Fibroblast of skin of right biceps (primary cell): Measurements from ENCODE around the gene KCNG2.
A peak's percentile ranks its signal among the peaks of the same experiment; 100 is the strongest.
"Not testable (repeated sequence)": the region's sequence is repeated elsewhere in the genome, so short reads cannot be mapped to it uniquely, and the experiment has no call there.

ENCODE experiments used
- DNase-seq: peaks from one replicate; pipeline ENCODE4 v3.0.0-alpha.2; 2013

KCNG2 gene

DNA sequence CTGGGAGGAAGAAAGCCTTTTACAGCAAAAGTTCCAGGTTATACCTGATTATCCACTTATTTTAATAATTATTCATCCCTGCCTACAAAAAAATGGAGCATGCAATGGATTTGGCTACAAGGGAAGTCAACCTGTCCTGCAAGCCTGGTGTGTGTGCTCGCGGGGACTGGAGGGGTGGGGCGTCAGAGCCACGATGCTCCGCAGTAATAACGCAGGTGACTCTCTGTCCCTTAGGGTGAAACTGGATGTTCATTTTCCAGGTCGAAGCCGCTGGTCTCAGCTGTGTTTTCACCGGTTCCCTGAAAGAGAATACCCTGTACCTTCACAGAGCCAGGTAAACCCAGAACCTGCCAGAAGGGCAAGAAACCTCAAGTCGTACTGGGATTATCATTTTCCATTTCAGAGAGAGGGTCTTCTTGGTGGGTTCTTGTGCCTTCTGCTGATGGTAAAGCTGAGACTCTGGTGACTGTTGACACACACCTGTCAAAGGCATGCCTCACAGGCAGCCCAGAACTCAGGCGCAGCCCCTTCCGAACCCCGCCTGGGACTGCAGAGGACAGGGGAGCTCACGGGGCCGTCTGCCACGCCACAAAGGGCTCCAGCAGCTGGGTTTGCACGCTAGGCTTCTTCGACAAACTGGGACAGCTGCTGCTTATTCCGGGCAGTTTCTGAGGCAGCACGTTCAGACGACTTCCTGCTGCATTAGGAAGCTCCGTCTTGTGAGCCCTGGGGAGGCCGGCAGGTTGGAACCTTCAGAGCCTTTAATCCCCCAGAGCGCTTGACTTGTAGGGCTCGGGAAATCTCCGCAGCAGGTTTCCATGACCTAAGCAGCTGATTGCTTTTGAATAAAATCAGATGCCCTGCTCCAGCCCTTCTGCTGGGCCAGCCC is 58.6 kb downstream of the KCNG2 start:
- peak; percentile 6 for DNase-seq

DNA sequence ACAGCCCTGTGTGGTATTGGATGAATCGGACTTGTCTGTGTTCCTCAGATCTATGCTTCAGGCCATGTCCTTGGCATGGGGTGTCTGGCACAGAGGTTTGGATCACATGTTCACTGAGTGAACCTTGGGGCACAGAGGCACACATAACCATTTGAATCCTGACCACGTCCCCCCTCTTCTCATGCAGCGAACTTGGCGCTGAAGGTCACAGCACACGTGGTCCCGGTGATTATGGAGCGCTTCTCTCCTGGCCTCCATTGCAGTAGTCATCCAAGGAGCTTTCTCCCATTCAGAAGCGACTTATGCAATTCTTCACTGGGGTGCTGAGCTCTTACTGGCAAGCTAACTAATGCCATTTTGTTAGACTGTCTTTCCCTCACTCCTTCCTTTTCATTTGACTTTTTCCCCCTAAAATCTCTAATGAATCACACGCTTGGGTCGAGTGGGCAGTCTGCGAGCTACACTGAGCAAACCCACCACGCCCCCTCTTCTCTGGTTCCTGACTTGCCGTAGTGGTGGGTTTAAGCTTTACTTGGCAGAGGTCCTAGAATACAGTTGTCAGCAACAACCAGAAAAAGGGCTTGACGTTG is 59.4 kb downstream of the KCNG2 start:
- DNase-seq: peak; percentile 35

DNA sequence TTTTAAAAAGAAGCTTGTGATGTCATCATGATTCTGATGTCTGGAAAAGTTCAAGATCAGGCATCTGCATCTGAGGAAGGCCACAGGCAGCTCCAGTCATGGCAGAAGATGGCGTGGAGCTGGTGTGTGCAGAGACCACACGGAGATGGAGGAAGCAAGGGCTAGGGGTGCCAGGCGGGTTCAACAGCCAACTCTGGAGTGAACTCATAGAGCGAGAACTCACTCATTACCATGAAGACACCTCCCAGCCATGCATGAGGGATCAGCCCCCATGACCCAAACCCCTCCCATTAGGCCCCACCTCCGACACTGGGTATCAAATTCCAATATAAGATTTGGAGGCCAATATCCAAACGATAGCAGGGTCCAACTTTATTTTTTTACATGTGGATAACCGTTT is 61.6 kb downstream of the KCNG2 start:
- no peak for DNase-seq

DNA sequence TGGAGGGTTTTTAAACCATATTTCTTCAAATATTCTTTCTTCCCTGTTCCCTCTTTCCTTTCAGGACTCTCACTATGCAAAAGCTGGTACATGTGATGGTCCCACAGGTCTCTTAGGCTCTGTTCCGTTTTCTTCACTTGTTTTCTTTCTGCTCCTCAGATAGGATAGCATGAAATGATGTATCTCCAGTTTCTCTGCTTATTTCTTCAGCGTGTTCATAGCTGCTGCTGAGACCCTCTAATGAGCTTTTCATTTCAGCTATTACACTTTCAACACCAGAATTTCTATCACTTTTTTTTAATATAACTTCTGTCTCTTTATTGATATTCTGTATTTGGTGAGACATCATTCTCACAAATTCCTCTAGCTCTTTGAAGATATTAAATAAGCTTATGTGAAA is 63.9 kb downstream of the KCNG2 start:
- DNase-seq: no peak

DNA sequence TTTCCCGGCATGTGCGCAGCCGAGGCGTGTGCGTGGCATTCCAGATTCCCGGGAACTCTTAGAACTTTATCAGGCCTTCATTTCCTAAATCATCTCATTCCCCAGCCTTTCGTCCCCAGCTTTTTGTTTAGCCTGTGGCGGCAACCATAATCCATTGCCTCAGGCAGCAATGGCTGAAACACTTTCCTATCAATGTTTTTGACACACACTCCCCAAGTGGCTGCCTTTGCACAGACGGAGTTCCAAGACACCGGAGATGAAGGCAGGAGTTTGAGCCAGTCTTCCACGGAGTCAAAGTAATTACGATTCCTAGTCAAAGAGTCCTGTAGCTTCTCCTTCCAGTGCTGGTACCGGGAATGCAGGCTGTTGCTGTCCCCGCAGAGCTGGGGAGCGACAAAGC is 64.8 kb downstream of the KCNG2 start:
- DNase-seq: no peak

DNA sequence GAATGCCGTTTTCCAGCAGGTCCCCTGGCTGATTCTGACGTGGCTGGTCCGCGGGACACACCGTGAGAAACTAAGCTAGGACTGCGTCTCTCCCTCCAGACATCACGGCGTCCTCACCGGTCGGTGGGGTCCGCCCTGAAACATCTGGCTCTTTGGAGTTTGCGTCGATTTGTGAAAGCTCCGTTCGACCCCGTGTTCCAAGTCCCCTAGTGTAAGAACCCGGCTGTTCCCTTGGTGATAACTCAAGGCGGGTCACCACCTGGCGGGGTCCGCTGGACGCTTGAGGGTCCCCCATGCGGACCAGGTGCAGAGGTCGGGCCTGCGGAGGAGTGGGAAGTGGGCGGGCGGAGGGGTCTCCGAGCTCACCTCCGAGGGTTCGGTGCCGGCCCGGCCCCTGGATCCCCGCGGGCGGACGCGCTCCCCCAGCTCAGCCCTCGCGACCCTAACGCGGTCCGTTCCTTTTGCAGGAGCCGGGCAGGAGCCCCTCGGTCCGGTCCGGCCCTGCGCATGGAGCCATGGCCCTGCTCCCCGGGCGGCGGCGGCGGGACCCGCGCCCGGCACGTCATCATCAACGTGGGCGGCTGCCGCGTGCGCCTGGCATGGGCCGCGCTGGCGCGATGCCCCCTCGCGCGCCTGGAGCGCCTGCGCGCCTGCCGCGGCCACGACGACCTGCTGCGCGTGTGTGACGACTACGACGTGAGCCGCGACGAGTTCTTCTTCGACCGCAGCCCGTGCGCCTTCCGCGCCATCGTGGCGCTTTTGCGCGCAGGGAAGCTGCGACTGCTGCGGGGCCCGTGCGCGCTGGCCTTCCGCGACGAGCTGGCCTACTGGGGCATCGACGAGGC is 65.6 kb downstream of the KCNG2 start:
- DNase-seq: no peak

DNA sequence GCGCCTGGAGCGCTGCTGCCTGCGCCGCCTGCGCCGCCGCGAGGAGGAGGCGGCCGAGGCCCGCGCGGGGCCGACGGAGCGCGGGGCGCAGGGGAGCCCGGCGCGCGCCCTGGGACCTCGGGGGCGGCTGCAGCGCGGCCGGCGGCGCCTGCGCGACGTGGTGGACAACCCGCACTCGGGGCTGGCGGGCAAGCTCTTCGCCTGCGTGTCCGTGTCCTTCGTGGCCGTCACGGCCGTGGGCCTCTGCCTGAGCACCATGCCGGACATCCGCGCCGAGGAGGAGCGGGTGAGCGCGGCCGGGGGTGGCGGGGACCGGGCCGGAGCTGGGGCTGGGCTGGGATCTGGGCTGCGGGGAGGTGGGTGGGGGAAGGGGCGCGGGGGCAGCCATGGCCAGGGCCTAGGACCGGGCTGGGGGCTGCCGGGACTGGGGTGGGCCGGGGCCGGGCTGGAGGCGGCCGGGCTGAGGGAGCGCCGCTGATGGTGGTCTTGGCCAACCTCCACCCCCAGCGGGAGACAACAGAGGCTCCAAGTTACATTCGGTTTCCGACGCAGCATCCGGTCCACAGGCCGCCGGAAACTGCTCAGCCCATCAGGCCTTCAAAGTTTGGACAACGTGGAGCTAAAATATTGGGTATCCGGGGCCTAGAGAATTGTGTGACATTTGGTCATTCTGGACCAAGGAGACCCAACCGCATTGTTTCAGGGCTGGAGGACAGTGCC is 66.4 kb downstream of the KCNG2 start:
- no peak for DNase-seq

DNA sequence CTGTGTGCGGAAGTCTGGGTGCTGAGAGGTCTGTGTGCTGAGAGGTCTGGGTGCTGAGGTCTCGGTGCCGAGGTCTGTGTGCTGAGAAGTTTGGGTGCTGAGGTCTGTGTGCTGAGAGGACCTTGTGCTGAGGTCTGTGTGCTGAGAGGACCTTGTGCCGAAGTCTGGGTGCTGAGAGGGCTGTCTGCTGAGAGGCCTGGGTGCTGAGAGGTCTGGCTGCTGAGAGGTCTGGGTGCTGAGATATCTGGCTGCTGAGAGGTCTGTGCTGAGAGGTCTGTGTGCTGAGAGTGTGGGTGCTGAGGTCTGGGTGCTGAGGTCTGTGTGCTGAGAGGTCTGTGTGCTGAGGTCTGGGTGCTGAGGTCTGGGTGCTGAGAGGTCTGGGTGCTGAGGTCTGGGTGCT is 67.2 kb downstream of the KCNG2 start:
- DNase-seq: not testable (repeated sequence)

DNA sequence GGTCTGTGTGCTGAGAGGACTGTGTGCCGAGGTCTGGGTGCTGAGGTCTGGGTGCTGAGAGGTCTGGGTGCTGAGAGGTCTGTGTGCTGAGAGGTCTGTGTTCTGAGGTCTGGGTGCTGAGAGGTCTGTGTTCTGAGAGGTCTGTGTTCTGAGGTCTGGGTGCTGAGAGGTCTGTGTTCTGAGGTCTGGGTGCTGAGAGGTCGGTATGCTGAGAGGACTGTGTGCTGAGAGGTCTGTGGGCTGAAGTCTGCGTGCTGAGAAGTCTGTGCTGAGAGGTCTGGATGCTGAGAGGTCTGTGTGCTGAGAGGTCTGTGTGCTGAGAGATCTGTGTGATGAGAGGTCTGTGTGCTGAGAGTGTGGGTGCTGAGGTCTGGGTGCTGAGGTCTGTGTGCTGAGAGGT is 68.2 kb downstream of the KCNG2 start:
- not testable (repeated sequence) for DNase-seq

DNA sequence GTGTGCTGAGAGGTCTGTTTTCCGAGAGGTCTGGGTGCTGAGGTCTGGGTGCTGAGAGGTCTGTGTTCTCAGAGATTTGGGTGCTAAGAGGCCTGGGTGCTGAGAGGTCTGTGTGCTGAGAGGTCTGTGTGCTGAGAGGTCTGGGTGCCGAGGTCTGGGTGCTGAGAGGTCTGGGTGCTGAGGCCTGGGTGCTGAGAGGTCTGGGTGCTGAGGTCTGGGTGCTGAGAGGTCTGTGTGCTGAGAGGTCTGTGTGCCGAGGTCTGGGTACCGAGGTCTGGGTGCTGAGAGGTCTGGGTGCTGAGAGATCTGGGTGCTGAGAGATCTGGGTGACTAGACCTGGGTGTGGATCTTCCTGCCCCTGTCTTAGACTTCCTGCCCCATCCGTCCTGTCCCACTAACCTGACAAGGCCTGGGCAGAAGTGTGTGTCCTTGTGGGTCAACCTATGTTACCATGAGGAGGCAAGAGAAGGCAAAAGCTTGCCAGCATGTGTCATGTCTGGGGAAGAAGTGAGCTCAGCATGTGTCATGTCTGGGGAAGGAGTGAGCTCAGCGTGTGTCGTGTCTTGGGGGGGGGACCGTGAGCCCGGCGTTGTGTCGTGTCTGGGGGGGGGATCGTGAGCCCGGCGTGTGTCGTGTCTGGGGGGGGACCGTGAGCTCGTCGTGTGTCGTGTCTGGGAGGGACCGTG is 69.3 kb downstream of the KCNG2 start:
- peak; percentile 4 for DNase-seq

DNA sequence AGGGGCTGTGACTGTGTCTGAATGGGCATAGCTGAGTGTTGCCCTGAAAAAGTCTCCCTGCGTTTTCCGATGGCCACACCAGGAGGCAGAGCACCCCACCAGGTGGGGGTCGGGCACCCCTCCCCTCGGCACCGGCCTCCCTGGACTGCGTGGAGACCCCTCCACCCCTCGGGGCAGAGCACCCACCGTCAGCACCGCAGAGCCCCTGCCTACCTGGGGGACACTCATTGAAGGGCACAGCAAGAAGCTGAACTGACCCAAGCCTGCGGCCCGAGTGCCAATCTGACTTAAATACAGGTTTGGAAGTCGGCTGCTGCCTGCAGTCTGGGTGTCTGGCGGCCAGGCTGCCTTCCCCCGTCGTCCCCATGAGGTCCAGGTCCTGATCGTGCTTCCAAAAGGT is 69.9 kb downstream of the KCNG2 start:
- DNase-seq: no peak

DNA sequence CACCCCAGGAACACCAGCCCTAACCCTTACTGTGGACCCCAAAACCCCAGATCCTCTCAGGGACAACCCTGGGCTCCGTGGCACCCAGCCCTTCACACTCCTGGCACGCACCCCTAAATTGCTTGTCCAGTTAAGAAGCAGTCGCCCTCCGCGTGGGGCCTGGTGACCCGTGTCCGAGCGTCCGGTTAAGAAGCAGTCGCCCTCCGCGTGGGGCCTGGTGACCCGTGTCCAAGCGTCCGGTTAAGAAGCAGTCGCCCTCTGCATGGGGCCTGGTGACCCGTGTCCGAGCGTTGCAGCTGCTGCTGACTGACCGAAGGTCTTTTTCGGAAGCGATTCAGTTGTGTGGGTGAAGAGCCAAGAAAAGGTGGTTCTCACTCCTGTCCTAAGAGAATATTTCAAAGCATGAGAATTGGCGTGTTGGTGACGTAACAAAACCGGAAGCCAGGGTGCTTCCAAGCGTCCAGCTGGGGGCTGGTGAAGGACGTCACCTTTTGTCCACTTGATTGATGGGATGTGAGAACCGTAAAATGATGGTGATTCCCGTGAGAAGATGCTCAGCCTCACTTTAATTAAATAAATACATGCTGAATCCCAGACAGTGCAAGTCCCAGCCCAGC is 70.5 kb downstream of the KCNG2 start:
- no peak for DNase-seq

DNA sequence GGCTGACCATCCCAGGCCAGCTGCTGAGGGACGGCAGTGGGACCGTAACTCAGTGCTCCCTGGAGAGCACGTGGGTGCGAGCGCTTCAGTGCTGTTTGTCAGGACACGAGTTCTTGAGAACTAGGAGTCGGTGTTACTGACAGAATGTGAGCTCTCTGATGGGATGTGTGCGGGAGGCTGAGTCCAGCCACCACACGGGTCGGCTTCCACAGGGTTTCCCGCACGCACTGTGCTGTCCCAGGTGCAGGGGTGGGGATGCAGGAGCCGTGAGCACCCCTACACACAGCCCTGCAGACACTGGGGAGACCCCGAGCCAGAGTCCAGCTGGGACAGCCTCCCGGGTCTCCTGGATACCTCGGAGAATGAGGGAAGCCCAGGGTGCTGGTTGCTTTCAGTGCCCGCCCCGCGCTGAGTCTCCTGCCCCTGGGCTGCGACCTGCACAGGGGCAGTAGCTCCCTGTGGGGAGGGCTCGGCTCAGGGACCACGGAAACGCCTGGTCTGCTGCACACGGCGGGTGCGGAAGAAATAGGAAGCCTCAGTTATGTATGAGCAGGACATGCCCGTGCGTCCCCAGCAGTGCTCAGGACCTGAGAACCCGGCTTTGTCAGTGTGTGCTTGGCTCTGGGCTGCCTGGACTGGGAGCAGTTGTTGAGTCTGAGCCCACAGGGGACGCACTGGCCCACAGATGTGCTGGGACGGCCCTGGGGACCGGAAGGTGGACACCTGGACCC is 71.2 kb downstream of the KCNG2 start:
- DNase-seq: no peak

DNA sequence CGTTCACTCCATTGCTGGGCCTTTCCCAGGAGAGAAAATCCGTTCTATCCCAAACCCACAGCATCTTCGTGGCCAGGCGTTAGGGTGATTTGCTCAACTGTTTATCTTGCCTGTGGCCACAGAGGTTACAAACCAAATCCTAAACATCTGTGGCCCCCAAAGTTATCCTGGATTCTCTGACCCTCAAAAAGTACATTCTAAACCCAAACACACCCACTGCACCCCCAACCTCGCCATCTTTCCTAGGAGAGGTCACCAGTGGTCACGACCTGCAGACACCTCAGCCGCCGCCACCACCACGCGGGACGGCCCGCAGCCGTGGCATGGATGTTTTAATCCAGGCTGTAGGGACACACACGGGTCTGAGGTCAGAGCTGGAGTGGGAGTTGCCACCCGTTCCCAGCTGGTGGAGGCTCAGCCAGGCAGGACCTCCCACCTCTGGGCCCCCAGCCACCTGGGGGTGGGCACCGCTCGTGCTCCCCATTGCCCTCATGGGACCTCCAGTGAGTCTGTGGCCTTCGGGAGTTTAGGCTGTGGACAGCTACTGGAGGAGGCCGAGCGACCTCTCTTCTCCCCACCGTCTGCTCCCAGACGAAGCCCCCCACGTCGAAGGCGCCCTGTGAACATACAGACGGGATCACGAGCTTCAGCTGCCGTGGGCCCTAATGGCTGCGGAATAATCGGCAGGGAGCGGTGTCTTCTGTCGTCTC is 72.0 kb downstream of the KCNG2 start:
- no peak for DNase-seq

DNA sequence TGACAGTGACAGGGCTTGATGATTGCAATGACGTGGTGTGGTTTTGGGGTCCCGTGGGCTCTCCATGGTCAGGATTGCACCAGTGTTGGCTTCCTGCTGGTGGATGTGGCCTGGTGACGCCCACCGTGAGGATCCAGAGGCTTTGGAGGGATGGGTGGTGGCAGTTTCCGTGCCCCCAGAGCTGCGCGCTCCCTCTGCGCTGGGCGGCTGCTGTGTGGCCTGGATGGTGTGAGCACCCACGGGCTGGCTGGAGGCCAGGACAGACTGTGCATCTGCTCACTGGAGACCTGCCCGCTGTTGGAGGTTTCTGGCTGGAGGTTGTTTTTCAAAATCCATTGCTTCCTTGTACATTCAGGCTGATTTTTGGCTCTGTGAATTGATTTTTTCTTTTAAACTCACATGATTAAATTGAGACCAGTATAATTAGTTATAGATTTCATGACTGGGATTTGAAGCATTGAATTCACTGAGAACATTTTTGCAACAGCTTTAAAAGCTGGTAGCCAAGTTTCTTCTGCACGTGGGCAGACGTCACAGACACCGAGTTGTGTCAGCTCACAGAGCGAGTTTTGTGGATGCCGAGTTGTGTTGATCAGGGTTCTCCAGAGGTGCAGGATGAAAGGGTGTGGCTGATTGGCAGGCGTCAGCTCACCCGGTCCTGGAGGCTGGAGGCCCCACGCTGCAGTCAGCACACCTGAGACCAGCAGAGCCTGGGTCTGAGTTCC is 72.7 kb downstream of the KCNG2 start:
- no peak for DNase-seq

DNA sequence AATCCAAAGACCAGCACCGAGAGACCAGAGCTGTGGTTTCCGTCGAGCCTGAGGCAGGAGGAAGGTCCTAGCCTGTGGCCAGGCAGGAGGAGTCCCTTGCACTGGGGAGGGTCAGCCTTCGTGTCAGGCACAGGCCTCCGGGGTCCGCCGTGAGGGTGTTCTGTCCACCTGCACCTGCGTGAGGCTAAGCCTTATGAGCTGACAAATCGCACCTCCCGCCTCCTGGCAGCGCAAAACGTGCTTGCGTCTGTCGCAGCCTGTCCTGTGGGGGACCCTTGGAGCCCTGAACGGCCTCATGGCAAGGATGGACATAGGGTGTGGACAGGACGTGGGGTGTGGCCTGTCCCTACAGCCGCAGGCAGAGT is 73.3 kb downstream of the KCNG2 start:
- DNase-seq: no peak

DNA sequence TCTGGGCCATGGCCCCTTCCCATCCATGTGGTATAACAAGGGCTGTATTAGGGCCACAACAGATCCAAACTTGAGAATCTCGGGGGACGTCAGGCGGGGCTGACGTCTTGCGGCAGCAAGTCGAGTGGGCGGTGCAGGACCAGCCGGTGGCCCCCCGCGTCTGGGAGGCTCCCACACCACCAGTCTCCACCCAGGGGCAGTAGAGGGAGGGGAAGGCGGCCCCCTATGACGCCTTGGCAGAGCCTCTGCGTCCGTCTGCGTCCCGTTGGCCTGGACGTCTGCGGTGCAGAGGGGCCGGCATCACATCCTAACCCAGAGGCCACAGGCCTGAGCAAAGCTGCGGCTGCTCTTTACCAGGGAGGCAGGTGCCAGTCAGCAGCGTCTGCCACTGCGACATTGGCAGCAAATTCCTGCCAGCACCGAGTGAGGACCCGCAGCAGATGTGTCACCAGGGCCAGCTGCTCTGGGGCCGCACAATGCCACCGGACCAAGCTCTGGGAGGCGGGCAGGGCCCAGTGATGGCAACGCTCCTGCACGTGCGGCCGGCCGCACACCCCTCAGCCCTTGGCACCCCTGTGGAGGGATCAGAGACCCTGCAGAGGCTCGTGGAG is 73.8 kb downstream of the KCNG2 start:
- no peak for DNase-seq

DNA sequence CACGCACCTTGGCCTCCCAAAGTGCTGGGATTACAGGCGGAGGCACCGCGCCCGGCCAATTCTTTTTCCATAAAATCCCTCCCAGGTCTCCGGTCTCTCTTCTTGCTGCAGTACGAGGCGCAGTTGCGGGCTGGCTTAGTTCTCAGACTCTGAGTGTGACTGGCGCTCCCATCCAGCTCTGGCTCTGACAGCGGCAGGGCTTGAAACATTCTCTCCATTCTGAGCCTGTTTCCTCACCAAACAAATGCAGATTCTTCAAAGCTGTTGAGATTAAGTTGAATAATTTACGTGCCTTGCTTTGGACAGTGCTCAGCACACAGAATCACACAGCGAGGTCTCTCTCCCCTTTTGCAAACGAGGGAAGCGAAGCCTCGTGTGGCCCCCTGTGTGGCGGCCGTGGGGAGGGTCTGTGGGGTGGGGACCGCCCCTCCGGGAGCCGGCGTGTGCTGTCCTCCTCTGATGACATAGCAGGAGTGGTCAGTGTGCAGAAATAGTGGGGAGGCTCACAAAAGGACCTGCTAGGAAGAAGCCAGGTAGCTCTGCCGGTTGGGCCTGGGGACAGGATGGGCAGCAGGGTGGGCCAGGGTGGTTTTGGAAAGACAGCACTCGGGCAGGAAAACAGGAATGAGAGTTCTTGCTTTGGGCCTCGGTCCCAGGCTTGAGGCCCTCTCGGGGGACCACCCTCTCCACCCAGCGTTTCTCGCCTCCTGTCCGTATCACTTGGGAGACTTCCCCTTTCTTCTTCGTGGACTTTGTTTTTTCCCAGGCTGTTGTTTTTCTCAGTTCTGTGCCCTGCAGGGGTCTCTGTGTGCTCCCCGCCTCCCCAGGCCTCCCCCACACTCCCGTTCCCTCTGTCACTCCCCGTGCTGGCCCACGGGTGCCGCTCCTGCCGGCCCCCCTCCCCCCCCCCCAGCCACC is 75.0 kb downstream of the KCNG2 start:
- DNase-seq: no peak
